GM18519 (cell line): ENCODE results near the gene CENPU.
"Not testable (repeated sequence)": the region's sequence is repeated elsewhere in the genome, so short reads cannot be mapped to it uniquely, and the experiment has no call there.

Experiments used
- ATAC-seq: cut with Tn5 transposase; IDR thresholded peaks from one replicate; pipeline ENCODE4 v1.9.1; 2021; ENCODE audit warnings: mild to moderate bottlenecking, moderate library complexity; ENCODE audit not compliant: unreplicated experiment, low FRiP score

Gene CENPU, protein sequence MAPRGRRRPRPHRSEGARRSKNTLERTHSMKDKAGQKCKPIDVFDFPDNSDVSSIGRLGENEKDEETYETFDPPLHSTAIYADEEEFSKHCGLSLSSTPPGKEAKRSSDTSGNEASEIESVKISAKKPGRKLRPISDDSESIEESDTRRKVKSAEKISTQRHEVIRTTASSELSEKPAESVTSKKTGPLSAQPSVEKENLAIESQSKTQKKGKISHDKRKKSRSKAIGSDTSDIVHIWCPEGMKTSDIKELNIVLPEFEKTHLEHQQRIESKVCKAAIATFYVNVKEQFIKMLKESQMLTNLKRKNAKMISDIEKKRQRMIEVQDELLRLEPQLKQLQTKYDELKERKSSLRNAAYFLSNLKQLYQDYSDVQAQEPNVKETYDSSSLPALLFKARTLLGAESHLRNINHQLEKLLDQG

GRCh38 chr4:184733654-184734524, at the start of gene CENPU:
CENPU (minus strand) TSS chr4:184734096; CDS start chr4:184734062, 34 bp downstream.
- peak; percentile 88 for ATAC-seq

DNA sequence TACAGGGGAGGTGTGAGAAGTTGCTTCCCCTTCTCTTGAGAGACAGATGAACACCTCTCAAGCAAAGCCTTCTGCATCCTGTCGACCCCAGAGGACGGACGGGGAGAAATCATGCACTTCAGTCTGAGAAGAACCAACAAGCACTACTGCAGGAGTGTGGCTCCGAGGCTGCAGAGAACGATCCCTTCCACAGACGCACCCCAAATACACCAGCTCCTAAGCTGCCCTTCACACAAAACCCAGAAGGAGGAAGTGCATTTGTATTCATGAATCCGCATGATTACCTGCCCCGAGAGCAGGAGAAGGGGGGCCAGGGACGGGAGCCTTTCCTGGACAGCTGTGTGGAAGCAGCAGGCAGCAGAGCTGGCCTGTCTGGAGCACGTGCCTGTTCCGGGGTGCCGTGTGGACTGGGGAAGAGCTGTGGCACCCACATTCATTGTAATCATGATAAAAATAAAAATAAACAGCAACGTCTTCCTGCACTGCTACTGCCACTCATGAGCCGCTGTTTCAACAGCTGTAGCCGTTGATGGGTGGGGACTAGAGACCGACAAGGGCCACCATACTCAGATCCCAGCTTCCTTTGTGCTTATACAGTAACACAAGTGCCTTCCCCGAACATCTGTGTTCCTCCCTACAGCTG, 49.0 kb upstream of the CENPU start:
- no peak for ATAC-seq

DNA sequence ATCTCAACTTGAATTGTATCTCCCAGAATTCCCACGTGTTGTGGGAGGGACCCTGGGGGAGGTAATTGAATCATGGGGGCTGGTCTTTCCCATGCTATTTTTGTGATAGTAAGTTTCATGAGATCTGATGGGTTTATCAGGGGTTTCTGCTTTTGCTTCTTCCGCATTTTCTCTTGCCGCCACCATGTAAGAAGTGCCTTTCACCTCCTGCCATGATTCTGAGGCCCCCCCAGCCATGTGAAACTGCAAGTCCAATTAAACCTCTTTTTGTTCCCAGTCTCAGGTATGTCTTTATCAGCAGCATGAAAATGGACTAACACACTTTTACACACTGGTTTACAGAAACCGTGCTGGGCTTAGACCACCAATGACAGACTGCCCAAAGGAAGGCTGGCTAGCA, 45.3 kb upstream of the CENPU start:
- ATAC-seq, result not testable (repeated sequence)

GRCh38 chr4:184778325-184778724, 44.4 kb upstream of the CENPU start:
- no peak for ATAC-seq

- ATAC-seq, result no peak
Measured at GRCh38 chr4:184776821-184777220, 42.9 kb upstream of the CENPU start.

GRCh38 chr4:184775854-184776555, 42.1 kb upstream of the CENPU start:
- no peak for ATAC-seq

DNA sequence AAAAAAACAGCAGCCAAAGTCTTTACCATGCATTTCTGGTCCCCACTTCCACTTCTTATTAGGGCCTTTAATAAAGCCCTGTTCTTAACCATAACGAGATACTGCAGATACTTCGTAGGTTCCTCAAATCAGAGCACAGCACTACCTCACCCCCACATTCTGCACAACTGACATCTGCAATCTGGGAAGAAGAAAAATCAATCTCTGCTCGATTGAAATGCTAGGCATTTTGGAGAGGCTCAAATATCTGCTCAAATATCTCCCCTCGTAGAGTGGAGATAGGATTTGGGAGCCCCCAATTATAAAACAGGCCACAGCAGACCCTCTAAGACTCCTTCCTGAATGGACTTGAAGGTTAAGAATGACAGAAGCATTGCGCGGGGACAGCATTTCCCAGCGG, 40.3 kb upstream of the CENPU start:
- no peak for ATAC-seq

DNA sequence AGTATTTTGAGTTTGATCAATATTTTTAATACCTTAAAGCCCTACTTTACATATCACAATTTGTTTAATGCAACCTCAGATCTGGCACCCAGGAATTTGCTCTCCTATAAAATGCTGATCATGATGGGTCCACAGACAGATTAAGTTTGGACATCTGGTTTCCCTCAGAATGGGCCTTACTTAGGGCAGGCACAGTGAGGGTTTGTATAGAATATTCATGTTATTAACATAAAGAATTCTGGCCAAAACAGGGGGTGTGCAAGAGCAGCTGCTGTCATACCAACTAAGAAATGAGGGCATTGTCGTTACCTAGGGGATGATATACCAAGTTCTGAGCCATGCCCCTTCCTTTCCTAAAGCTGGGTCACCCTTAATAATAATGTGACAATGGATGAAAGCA, 37.5 kb upstream of the CENPU start:
- no peak for ATAC-seq

DNA sequence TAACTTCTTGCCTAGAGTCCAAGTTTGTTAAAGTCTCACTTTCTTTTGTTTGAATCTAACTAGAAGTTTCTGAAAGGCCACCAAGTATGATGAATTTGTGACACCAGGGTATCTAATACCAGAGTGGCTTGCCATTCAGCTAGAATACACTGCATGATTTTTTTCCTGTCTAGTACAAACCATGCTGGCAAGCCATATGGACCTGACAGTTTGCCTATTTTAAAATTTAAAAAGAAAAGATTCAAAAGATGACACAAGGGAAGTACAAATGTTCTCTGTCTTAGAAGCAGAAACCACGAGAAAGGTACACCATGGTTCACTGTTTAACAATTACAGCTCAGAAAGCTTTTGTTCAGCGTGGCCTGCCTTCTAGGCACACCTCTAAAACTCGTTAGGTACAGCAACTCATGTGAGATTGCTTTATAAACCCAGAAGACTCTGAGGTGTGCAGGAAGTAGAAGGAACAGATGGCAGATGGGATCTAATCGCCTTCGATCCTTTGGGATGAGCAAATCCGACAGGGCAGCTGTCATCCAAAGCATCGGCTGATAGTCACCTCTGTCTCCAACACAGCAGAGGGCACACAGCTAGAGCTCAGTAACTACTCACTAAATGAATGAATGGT, 35.4 kb upstream of the CENPU start:
- no peak for ATAC-seq

DNA sequence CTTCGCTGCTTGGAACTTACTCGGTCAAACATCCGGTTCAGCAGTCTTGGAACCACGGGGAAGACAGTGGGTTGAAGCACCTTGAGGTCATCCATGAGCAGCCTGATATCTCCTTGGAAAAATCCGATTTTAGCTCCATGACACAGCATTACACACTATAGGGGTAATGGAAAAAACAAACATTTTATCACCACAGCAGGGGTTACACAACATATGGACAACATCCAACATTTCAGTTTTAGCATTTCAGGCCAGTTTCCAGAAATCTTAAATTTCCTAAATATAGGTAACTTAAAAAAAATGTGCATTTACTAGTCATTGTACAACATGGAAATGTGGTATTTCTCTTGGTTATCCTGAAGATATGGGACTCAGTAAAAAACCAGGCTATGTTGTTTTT, 34.4 kb upstream of the CENPU start:
- no peak for ATAC-seq

- ATAC-seq, result no peak
Measured at GRCh38 chr4:184766446-184766845, 32.5 kb upstream of the CENPU start.

GRCh38 chr4:184765473-184766340, 31.8 kb upstream of the CENPU start:
- ATAC-seq, result no peak

- ATAC-seq, result no peak
Measured at GRCh38 chr4:184764601-184765000, 30.7 kb upstream of the CENPU start.

DNA sequence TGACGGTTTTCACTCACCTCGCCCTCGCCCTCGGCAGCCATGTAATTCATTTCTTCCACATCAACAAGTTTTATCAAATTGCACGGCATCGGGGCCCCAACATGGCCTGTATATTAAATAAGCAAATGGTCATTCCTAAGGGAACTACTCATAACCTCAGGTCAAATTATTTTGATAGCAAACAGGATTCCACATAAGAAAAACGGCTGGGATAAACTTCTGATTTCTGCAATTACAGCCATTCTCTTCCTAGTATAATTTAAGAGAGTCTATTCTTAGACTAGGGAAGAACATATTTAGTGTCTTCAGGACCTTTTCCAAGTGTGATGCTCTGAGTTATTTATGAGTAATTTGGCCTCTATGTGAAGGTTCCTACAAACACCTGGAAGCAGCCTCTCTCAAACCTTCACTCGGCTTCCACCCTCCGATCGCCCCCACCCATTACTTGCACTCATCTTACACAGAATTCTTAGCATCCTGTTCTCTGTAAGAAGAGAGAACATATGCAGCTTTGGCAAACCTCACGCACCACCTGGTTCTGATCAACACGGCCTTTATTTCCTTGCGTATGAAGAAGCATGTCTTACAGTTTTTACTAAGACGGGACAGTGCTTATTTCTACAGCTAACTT, 29.4 kb upstream of the CENPU start:
- no peak for ATAC-seq

- peak; percentile 81 for ATAC-seq
Measured at GRCh38 chr4:184762100-184762499, 28.2 kb upstream of the CENPU start.

DNA sequence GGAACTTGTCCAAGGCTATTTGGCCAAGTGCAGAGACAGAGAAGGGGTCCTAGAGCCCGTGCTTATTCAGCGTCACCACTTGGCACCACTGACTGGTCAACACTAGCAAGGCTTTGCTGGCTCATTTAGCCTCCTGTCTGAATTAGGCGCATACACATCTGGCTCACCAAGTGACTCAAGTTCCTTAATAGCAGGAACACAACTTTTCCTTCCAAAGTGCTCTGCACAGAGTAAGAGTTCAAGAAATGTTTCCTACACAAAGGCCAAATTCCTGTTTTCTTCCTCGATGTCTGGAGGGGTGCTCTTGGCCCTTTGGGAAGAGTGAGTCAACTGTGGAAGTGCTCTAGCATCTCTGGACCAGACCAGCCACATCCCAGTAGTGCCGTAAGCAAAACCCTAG, 26.8 kb upstream of the CENPU start:
- ATAC-seq, result no peak

GRCh38 chr4:184757810-184758209, 23.9 kb upstream of the CENPU start:
- ATAC-seq, result no peak

- ATAC-seq, result no peak
Measured at GRCh38 chr4:184756399-184756798, 22.5 kb upstream of the CENPU start.

GRCh38 chr4:184755278-184755677, 21.4 kb upstream of the CENPU start:
- no peak for ATAC-seq
